IPS-20b (cell line): Measurements from ENCODE around the gene INPP5J.
"Not testable (repeated sequence)": the region's sequence is repeated elsewhere in the genome, so short reads cannot be mapped to it uniquely, and the experiment has no call there.

Source experiments
- H3K27ac ChIP-seq: one replicate; pipeline ENCODE4 v1.5.1; 2013; ENCODE audit warnings: low read length
- H3K27me3 ChIP-seq: 2 replicates; pipeline ENCODE4 v1.6.1; 2013; ENCODE audit warnings: mild to moderate bottlenecking, low read length, inconsistent platforms; ENCODE audit not compliant: insufficient read depth
- H3K36me3 ChIP-seq: 2 replicates; pipeline ENCODE4 v1.6.1; 2013; ENCODE audit warnings: low read depth, mild to moderate bottlenecking, inconsistent platforms, low read length, moderate library complexity; ENCODE audit not compliant: insufficient read depth
- H3K4me1 ChIP-seq: 2 replicates; pipeline ENCODE4 v1.6.1; 2013; ENCODE audit warnings: mild to moderate bottlenecking, control low read depth, inconsistent platforms, low read length, moderate library complexity; ENCODE audit not compliant: insufficient read depth
- H3K4me3 ChIP-seq: 2 replicates; pipeline ENCODE4 v1.5.1; 2013; ENCODE audit warnings: mild to moderate bottlenecking, low read length, inconsistent platforms
- H3K9ac ChIP-seq: 2 replicates; pipeline ENCODE4 v1.6.1; 2013; ENCODE audit warnings: low read depth, mild to moderate bottlenecking, inconsistent platforms, low read length, moderate library complexity
- H3K9me3 ChIP-seq: 2 replicates; pipeline ENCODE4 v1.6.1; 2013; ENCODE audit warnings: mild to moderate bottlenecking, low read depth, low read length, inconsistent platforms; ENCODE audit not compliant: insufficient read depth

The INPP5J gene, protein sequence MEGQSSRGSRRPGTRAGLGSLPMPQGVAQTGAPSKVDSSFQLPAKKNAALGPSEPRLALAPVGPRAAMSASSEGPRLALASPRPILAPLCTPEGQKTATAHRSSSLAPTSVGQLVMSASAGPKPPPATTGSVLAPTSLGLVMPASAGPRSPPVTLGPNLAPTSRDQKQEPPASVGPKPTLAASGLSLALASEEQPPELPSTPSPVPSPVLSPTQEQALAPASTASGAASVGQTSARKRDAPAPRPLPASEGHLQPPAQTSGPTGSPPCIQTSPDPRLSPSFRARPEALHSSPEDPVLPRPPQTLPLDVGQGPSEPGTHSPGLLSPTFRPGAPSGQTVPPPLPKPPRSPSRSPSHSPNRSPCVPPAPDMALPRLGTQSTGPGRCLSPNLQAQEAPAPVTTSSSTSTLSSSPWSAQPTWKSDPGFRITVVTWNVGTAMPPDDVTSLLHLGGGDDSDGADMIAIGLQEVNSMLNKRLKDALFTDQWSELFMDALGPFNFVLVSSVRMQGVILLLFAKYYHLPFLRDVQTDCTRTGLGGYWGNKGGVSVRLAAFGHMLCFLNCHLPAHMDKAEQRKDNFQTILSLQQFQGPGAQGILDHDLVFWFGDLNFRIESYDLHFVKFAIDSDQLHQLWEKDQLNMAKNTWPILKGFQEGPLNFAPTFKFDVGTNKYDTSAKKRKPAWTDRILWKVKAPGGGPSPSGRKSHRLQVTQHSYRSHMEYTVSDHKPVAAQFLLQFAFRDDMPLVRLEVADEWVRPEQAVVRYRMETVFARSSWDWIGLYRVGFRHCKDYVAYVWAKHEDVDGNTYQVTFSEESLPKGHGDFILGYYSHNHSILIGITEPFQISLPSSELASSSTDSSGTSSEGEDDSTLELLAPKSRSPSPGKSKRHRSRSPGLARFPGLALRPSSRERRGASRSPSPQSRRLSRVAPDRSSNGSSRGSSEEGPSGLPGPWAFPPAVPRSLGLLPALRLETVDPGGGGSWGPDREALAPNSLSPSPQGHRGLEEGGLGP

DNA sequence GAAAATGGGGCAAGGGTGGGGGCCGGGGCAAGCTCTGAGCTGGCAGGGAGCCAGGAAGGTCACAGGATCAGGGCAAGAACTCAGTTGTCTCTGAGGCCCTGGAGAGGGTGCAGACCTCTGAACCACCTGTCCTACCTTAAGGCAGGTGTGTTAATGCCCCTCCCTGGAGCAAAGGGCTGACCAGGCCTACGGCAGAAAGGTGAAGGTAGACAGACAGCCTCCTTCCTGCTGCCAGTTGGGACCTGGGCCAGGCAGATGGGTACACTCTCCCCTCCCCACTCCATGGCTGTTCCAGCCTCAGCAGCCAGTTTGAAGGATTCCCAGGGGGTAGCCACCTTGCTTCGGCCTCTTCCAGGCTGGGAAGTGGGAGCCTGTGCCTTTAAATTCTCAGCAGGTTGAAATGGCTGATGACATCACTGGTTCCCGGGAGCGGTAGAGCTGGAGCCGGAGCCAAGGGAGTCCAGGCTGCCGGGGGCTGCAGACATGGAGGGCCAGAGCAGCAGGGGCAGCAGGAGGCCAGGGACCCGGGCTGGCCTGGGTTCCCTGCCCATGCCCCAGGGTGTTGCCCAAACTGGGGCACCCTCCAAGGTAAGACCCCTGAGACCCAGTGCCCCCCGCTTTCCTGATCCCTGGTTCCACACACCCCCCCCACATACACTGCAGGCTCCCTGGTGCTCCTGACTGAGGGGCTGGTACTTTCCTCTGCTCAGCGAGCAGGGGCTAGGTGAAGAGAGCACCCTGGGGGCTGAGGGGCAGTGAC, at the start of gene INPP5J:
TSS of gene INPP5J (plus strand) at position 435 of the 760 bp plus-strand sequence. CDS start at position 484, 49 bp downstream.
- Histone ChIP-seq H3K27me3 (no peaks in the 10 kb centered on the region), H3K27ac (no peak within 1 kb of the TSS), H3K4me3 (peak within 1 kb of the TSS; percentile 73), H3K36me3 (no peaks in the 10 kb centered on the region), H3K9ac (peak within 1 kb of the TSS; percentile 68; the same call in 1 of the 2 replicates), H3K4me1 (0 out of 2 replicates have a peak, but pooled peaks cover 4% of the 10 kb centered on the region), H3K9me3 (no peaks in the 10 kb centered on the region)

DNA sequence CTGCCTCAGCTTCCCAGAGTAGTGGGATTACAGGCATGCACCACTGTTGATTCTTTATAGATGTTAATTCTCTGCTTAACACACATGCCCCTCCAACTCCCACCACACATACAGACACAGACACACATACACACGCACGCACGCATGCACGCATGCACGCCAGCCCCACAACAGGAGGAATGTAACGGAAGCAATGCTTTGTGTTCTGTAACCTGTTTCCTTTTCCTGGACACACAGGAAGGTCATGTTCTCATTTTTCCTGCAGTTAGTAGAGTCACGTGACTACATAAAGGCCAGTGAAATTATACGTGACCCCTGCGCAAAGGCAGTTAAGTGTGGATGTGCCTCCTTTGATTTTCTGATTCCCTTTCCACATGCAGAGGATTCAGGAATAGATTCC, 49.6 kb upstream of the INPP5J start:
- not testable (repeated sequence) for H3K9ac ChIP-seq, H3K4me3 ChIP-seq, H3K27me3 ChIP-seq, H3K27ac ChIP-seq, H3K36me3 ChIP-seq, H3K9me3 ChIP-seq, H3K4me1 ChIP-seq

DNA sequence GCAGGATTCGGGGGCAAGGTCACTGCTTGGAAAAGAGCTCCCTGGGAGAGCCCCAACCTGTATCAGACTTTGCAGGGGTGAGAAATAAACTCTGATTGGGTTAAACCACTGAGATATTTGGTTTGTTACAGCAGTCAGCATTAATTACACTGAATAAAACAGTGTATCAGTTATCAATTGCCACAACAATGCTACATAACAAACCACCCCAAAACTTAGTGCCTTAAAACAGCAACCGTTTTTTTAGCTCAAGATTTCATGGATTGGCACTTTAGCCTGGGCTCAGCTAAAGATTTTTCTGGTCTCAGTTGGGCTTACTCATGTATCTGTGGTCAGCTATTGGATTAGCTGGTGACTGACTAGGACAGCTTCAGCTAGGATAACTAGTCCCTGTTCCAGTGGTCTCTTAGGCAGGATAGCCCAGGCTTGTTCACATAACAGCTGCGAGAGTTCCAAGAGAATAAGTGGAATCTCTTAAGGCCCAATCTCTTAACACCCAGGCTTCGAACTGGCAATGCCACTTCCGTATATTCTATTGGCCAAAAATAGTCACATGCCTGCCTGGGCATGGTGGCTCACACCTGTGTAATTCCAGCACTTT, 49.1 kb upstream of the INPP5J start:
- H3K9me3 ChIP-seq, H3K27ac ChIP-seq, H3K4me1 ChIP-seq, H3K36me3 ChIP-seq, H3K27me3 ChIP-seq, H3K9ac ChIP-seq, H3K4me3 ChIP-seq: not testable (repeated sequence)

DNA sequence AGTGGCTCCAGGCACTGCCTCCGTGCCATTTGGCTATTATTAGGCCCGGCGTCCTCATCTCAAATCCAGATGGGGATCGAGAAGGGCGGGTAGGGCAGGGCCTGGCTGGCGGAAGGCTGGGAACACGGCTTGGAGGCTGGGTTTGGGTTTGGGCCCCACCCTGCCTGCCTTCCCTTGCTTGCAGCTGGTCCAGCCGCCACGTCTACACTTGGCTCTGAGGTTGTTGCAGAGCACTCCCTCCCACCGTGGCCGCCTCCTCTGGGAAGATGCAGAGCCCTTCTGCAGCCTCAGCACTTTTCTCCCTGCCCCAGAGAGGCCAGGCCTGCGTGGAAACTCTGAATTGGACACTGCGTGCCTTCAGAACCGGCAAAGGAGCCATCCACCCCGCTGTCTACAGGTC, 46.8 kb upstream of the INPP5J start:
- Histone ChIP-seq H3K9ac (no peak overlapping the region), H3K36me3 (no peaks in the 10 kb centered on the region), H3K27ac (no peak overlapping the region), H3K27me3 (no peaks in the 10 kb centered on the region), H3K9me3 (no peaks in the 10 kb centered on the region), H3K4me1 (no peaks in the 10 kb centered on the region), H3K4me3 (no peak overlapping the region)

DNA sequence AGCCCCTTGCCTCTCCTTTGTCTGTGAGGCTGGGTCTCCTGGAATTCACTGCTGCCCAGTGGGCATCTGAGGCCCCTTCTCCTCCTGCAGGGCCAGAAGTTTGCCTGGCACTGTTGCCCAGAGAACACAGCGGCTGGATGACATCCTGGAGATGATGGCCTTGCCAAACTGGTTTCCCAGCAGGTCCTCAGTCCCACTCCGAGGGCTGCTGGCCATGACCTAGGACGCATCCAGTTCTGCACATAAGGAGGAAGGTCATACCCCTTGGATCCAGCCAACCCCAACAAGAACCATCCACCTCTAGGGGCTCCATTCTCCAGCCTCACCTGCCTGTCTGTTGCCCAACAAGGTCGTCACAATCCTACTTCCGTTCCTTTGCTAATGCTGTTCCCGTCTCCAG, 45.1 kb upstream of the INPP5J start:
- Histone ChIP-seq H3K4me1 (peaks cover 3% of the 10 kb centered on the region), H3K9ac (no peak overlapping the region), H3K36me3 (no peaks in the 10 kb centered on the region), H3K4me3 (no peak overlapping the region), H3K27me3 (peaks cover 12% of the 10 kb centered on the region; the same call in 1 of the 2 replicates), H3K27ac (no peak overlapping the region), H3K9me3 (no peaks in the 10 kb centered on the region)

DNA sequence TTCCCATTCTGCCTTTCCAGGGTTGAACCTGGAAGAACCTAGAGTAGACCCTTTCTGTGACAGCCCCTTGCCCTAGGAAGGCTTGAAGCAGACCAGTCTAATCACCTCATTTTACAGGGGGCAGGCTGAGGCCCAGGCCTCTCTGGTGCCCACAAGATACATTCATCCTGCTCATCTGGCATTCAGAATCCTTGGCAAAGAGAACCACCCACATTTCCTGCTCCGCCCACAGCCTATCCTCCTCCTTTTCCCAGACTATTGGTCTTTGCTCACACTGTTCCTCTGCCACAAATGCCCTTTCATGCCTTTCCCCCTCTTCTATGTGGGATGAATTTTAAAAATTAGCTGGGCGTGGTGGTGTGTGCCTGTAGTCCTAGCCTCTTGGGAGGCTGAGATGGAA, 44.4 kb upstream of the INPP5J start:
- not testable (repeated sequence) for H3K9ac ChIP-seq, H3K36me3 ChIP-seq, H3K27ac ChIP-seq, H3K4me3 ChIP-seq, H3K4me1 ChIP-seq, H3K9me3 ChIP-seq
- peaks cover 12% of the 10 kb centered on the region; the same call in 1 of the 2 replicates for H3K27me3 ChIP-seq

DNA sequence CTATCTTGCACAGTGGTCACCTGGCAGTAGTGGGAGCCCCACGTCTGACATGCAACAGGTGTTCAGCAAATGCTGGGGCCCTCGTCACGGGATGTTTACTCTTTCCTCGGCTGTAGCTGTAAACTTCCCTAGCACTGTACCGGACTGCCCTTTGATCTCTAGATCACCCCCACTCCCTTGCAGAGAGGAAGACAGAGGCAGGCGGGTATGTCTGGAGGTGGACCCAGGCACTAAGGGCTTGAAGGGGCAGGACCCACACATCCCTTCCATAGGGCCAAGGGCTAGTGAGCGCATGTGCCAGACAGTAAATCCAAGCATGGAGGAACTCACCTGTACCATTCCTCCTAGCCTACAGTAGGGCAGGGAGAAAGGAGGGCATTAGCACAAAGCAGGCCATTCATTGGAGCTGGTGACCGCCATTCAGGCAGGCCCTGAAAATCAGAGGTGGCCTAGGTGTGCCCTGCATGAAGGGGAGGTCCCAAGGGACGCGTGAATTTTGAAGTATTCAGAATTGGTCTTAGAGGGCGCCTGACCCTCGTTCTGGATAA, 43.6 kb upstream of the INPP5J start:
- Histone ChIP-seq H3K36me3 (no peaks in the 10 kb centered on the region), H3K4me1 (peaks cover 7% of the 10 kb centered on the region), H3K4me3 (no peak overlapping the region), H3K27me3 (peaks cover 12% of the 10 kb centered on the region; the same call in 1 of the 2 replicates), H3K27ac (no peak overlapping the region), H3K9ac (no peak overlapping the region), H3K9me3 (no peaks in the 10 kb centered on the region)

DNA sequence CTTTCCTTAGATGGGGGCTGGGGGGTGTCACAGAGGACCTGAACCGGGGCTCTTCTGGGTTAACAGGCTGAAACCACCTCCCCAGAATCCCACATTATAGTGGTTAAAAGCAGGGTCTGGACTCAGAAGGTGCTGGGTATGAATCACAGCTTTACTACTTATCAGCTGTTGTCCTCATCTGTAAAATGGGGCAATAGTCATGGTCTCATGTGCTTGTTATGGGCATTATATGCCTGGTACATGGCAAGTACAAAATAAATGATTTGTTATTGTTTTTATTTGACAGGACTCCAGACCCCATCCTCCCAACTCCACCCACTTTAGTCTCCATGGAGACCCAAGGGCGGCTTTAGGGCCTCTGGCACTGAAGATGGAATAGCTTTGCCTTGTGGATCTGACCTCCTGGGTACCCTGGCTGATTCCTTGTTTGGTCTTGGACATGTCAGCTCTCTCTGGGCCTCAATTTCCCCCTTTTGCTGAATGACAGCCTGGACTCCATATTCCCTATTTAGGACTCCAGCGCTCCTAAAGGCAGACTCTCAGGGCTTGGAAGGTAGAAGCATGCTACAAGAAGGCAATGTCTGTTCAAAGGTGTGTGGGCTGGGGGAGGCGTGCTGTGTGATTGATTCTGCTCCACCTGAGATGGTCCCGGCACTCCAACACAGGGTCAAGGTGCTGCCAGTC, 42.5 kb upstream of the INPP5J start:
- Histone ChIP-seq H3K27me3 (peaks cover 12% of the 10 kb centered on the region; the same call in 1 of the 2 replicates), H3K9ac (peak overlapping the region; percentile 79; the same call in 1 of the 2 replicates), H3K36me3 (no peaks in the 10 kb centered on the region), H3K27ac (no peak overlapping the region), H3K9me3 (no peaks in the 10 kb centered on the region), H3K4me3 (peak overlapping the region; percentile 74), H3K4me1 (peaks cover 7% of the 10 kb centered on the region)

DNA sequence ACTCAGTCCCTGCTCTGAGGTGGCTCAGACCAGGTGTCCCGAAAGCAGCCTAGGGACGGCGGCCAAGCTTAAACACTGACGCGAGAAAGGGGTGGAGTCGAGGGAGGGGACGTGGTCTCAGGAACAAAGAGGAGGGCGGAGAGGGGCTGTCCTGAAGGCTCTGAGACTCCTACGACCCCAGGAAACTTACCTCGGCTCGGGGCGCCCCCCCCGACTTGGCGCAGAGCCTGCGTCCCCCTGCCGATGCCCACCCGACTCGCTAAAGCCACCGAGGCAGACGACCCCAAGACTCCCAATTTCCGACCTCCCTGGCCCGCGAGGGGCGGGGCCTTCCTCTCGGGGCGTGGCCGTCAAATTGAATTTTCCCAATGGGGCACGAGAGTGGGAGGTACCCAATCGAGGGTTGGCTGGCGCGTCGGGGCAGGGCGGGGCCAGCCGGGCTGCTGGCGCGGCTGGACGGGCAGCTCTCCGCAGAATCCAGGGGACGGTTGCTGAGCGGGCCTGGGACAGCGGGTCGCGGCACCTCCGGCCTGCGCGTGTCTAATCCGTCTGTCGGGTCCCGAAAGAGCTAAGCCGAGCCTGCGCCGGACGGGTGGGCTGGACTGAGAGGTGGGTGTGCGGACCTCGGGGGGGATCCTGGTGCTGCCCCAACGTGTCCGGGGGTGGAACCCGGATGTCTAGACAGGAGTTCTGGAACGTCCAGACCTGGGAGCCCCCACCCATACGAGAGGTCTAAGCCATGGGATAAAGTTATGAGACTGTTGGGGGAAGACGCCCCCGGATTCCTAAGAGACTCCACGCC, 41.7 kb upstream of the INPP5J start, which contains the start of gene SMTN:
TSS of gene SMTN (plus strand) at position 471 of the 802 bp plus-strand sequence. CDS start 1,941 bp downstream, outside the sequence.
- H3K4me1 ChIP-seq = peaks cover 11% of the 10 kb centered on the region
- no peaks in the 10 kb centered on the region for H3K36me3 ChIP-seq
- H3K27me3 ChIP-seq = peaks cover 12% of the 10 kb centered on the region; the same call in 1 of the 2 replicates
- peak within 1 kb of the TSS; percentile 79; the same call in 1 of the 2 replicates for H3K9ac ChIP-seq
- peak within 1 kb of the TSS; percentile 38 for H3K27ac ChIP-seq
- H3K4me3 ChIP-seq = peak within 1 kb of the TSS; percentile 74
- no peaks in the 10 kb centered on the region for H3K9me3 ChIP-seq
